IPS DF 6.9 (cell line): ENCODE data around the gene TCF7L2.
"Not testable (repeated sequence)": the region's sequence is repeated elsewhere in the genome, so short reads cannot be mapped to it uniquely, and the experiment has no call there.

Experiments
- DNase-seq: peaks from one replicate; pipeline ENCODE4 v3.0.0-alpha.2; 2013; ENCODE audit warnings: low read depth, low spot score
- H3K27ac ChIP-seq: one replicate; pipeline ENCODE4 v1.5.1; 2013; ENCODE audit warnings: low read length, control low read depth
- H3K27me3 ChIP-seq: 2 replicates; pipeline ENCODE4 v1.6.1; 2013; ENCODE audit warnings: mild to moderate bottlenecking, low read length; ENCODE audit not compliant: control insufficient read depth, insufficient read depth
- H3K36me3 ChIP-seq: 2 replicates; pipeline ENCODE4 v1.6.1; 2013; ENCODE audit warnings: low read length; ENCODE audit not compliant: control insufficient read depth, insufficient read depth
- H3K4me1 ChIP-seq: 2 replicates; pipeline ENCODE4 v1.6.1; 2013; ENCODE audit warnings: low read length; ENCODE audit not compliant: control insufficient read depth, insufficient read depth
- H3K4me3 ChIP-seq: 2 replicates; pipeline ENCODE4 v1.5.1; 2013; ENCODE audit warnings: mild to moderate bottlenecking, low read length
- H3K9me3 ChIP-seq: 2 replicates; pipeline ENCODE4 v1.6.1; 2013; ENCODE audit warnings: low read length, inconsistent platforms; ENCODE audit not compliant: control insufficient read depth, insufficient read depth
- whole genome bisulfite sequencing: extraction: QIAGEN DNeasy Blood & Tissue Kit; methylation state at CpG from one replicate; pipeline ENCODE4 v1.1.7; 2013; ENCODE audit warnings: mixed read lengths, missing lambda C conversion rate; ENCODE audit not compliant: insufficient read length, insufficient coverage; 5-methylcytosine and 5-hydroxymethylcytosine counted together

Gene TCF7L2

DNA sequence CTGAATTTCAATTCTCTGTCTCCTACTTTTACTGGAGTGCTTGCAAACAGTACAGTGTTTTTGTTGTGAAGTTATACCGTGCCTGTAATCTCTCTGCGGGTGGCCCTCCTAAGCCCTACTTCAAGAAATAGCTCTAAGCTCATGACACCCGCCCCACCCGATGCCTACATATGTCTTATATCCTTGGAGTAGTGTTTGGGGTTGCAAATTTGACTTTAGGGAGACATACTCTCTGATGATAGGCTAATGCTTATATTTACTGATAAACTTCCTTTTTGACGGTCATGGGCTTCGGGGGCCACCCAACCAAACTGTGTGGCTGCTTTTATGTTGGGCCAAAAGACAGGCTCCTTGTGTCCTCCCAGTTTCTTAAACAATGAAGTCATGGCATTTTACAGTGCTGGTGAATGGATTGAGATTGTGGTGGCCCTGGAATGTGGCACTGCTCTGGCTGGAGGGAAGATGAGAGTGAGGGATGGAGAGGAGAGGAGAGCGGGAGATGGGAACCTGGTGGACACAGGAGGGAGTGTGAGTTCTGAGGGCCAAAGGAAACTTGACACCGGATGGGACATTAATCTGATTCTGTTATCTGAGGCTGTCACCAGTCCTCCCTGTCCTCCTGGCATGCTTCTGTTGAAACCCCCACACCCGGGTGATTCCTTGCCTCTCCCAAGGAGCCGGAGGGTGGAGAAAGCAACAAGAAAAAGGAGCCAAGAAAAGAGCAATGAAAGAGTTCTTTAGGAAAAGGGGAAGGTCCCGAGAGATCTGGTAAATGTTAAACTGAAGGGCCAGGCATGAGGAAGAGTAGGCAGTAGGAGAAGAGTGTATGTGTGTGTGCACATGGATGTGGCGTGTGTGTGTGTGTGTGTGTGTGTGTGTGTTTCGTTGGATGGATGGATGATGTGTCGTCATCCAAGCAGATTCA lies 113.3 kb downstream of the TCF7L2 start:
- no peaks in the 10 kb centered on the region for H3K36me3 ChIP-seq
- no peak overlapping the region for H3K27ac ChIP-seq
- H3K4me1 ChIP-seq, result peaks cover 9% of the 10 kb centered on the region
- H3K9me3 ChIP-seq, result no peaks in the 10 kb centered on the region
- no CpG with 5 or more reads among the region's 14 CpGs for WGBS
- H3K4me3 ChIP-seq, result no peak overlapping the region
- DNase-seq, result no peak
- H3K27me3 ChIP-seq, result no peaks in the 10 kb centered on the region; the same call in 1 of the 2 replicates

DNA sequence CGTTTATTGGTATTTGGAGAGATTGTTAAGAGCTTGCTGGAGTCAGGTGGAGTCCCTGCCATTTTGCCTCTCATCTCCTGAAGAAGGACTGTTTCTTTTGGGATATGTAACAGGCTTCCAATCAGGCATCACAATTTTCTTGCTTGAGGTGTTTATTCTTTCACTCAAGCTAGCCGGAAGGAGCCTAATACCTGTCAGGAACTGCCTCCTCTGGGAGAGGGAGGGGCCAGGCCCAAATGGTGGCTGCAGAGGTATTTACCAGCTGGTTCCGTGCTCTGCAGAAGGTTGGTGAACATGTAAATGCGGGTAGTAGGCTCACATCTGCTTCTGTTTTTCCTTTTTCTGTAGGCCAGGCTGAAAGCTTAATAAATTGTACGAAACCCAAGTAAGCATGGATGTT lies 114.0 kb downstream of the TCF7L2 start:
- WGBS, result no CpG with 5 or more reads among the region's 5 CpGs
- H3K27ac ChIP-seq, result no peak overlapping the region

DNA sequence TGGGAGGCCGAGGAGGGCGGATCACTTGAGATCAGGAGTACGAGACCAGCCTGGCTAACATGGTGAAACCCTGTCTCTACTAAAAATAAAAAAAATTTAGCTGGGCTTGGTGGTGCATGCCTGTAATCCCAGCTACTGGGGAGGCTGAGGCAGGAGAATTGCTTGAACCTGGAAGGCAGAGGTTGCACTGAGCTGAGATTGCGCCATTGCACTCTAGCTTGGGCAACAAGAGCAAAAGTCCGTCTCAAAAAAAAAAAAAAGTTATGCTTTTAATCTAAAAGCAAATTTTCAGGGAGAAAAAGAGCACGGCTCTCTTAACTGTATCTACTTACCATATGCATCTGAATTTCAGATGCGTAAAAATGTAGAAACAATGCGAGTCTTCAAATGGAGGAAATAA lies 116.1 kb downstream of the TCF7L2 start:
- WGBS, result no CpG with 5 or more reads among the region's 8 CpGs
- H3K36me3 ChIP-seq, DNase-seq, H3K27me3 ChIP-seq, H3K4me1 ChIP-seq, H3K27ac ChIP-seq, H3K4me3 ChIP-seq, H3K9me3 ChIP-seq: not testable (repeated sequence)

More for the DNA sequence above, 114.0 kb downstream of the TCF7L2 start:
- H3K36me3 ChIP-seq, result no peaks in the 10 kb centered on the region
- H3K4me1 ChIP-seq, result peaks cover 4% of the 10 kb centered on the region
- no peaks in the 10 kb centered on the region for H3K9me3 ChIP-seq
- no peak for DNase-seq
- no peak overlapping the region for H3K4me3 ChIP-seq
- H3K27me3 ChIP-seq, result no peaks in the 10 kb centered on the region

DNA sequence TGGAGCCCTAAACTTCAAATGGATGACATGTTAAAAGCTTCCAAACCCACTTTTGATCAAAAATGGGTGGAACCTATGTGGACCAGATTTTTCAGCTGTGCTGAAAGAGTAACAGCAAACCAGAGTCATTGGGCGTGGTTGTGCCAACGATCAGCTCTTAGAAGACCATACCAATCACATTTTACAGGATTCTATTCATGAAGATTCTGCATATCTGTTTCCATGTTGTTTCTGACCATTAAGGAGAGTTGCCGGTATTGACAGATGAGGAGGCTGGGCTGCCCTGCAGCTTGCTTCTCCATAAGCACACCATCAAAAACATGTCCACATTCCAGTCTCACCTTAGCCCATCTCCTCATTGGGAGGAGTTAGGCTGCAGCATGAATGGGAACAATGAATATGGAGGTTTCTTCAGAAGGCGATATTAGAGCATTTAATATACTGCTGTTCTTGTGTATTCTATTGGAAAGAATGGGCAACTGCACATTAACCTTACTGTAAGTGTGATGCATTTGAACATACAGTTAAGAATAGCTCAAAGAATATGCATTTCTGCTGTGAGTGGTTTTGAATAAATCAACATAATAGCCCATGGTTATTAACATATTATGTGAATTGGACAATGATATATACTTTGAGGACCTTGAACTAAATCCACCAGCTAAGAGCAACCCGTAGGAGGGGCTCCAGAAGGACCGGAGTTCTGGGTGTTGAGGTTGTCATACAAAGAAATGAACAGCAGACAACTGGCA lies 116.7 kb downstream of the TCF7L2 start:
- Histone ChIP-seq H3K4me1 (peaks cover 4% of the 10 kb centered on the region; the same call in 1 of the 2 replicates), H3K27ac (no peak overlapping the region), H3K4me3 (no peak overlapping the region), H3K36me3 (no peaks in the 10 kb centered on the region), H3K27me3 (no peaks in the 10 kb centered on the region), H3K9me3 (no peaks in the 10 kb centered on the region)
- WGBS, result no CpG with 5 or more reads among the region's 6 CpGs
- DNase-seq, result no peak

GRCh38 chr10:113067501-113067900 lies 117.5 kb downstream of the TCF7L2 start:
- no peak for DNase-seq
- Histone ChIP-seq H3K36me3 (no peaks in the 10 kb centered on the region), H3K4me1 (peaks cover 2% of the 10 kb centered on the region; the same call in 1 of the 2 replicates), H3K9me3 (no peaks in the 10 kb centered on the region), H3K27me3 (no peaks in the 10 kb centered on the region), H3K4me3 (no peak overlapping the region), H3K27ac (no peak overlapping the region)
- WGBS, result no CpG with 5 or more reads among the region's 4 CpGs

GRCh38 chr10:113068178-113068890 lies 118.3 kb downstream of the TCF7L2 start:
- Histone ChIP-seq H3K36me3 (no peaks in the 10 kb centered on the region), H3K27ac (no peak overlapping the region), H3K27me3 (no peaks in the 10 kb centered on the region), H3K9me3 (no peaks in the 10 kb centered on the region), H3K4me3 (no peak overlapping the region), H3K4me1 (peaks cover 2% of the 10 kb centered on the region; the same call in 1 of the 2 replicates)
- DNase-seq, result no peak
- 100% methylated on average over 1 of the region's 13 CpGs for WGBS

DNA sequence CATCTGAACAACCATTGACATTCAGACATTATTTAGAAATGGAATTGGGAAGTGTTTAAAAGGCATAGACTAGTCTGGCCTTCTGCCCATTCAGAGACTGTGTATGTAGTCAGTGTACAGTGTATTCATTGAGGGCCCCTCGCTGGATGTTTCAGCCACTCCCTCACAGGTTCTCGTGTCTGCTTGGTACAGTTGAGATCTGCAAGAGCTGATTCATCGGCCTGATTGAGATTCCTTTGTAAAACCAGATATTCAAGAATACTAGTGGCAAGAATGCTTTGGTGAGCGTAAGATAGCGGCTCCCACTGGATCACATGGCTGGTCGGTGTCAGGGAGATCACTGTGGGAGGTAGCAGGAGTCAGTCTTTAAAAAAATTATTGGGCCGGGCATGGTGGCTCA lies 119.5 kb downstream of the TCF7L2 start:
- H3K4me1 ChIP-seq, result peaks cover 3% of the 10 kb centered on the region; the same call in 1 of the 2 replicates
- WGBS, result no CpG with 5 or more reads among the region's 7 CpGs
- no peaks in the 10 kb centered on the region for H3K36me3 ChIP-seq
- H3K27me3 ChIP-seq, result no peaks in the 10 kb centered on the region
- DNase-seq, result no peak
- no peak overlapping the region for H3K27ac ChIP-seq
- H3K4me3 ChIP-seq, result no peak overlapping the region
- H3K9me3 ChIP-seq, result no peaks in the 10 kb centered on the region

DNA sequence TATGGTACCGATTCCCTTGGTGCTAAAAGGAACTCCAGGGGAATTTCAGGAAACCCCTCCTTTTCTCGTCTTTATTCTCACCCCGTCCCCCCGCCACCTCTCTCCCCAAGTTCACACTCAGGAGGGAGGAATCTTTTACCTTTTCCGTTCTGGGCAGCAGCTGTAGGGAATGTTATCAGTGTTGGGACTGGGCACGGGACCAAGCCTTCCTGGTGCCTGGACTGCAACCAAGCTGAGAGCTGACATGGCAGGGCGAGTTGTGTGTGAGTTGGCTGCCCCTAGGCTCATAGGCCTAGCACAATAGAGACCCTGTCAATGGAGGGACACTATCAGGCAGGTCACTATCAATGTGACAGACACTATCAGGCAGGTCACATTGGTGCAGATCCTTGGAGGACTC lies 121.4 kb downstream of the TCF7L2 start:
- no peak for DNase-seq
- peaks cover 3% of the 10 kb centered on the region for H3K4me1 ChIP-seq
- H3K27me3 ChIP-seq, result no peaks in the 10 kb centered on the region
- no peaks in the 10 kb centered on the region for H3K36me3 ChIP-seq
- H3K9me3 ChIP-seq, result no peaks in the 10 kb centered on the region
- H3K4me3 ChIP-seq, result no peak overlapping the region
- H3K27ac ChIP-seq, result no peak overlapping the region
- WGBS, result no CpG with 5 or more reads among the region's 7 CpGs

DNA sequence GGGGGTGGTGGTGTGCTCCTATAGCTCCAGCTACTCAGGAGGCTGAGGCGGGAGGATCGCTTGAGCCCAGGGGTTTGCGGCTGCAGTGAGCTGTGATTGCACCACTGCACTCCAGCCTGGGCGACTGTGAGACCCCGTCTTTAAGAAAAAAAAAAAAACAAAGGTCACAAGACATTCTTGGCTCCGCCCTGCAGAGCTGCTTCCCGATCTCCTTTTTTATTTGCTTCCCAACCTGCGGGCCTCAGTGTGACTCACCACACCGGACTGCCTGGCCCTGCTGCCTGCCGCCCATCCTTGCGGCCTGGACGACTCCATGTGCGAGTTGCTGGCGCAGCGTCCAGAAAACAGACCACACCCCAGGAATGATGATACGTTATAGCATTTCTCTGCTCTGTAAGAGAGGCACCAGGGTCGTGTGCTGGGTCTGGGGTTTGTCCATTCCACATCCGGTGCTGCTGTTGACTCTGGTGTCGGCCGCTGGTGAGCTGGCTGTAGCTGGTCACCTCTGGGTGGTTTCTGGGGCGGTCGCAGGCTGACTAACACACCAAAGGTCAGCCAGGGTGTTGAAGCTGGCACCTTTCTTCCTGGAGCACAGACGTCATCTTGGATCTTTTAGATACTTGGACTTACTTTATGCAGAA lies 123.6 kb downstream of the TCF7L2 start:
- no CpG with 5 or more reads among the region's 23 CpGs for WGBS
- Histone ChIP-seq H3K27me3 (no peaks in the 10 kb centered on the region), H3K36me3 (no peaks in the 10 kb centered on the region), H3K4me3 (no peak overlapping the region), H3K4me1 (peaks cover 3% of the 10 kb centered on the region), H3K9me3 (no peaks in the 10 kb centered on the region), H3K27ac (no peak overlapping the region)
- no peak for DNase-seq

- Histone ChIP-seq H3K36me3 (no peaks in the 10 kb centered on the region), H3K9me3 (no peaks in the 10 kb centered on the region), H3K4me1 (peaks cover 3% of the 10 kb centered on the region), H3K27ac (no peak overlapping the region), H3K27me3 (no peaks in the 10 kb centered on the region), H3K4me3 (no peak overlapping the region)
- no CpG with 5 or more reads among the region's 1 CpG for WGBS
- no peak for DNase-seq
Measured at GRCh38 chr10:113076949-113077348, 126.9 kb downstream of the TCF7L2 start.
